Stimulated activated naive CD8-positive, alpha-beta T cell treated with anti-CD3 and anti-CD28 coated beads, Interleukin-15, Interleukin-2, amounts not matched to agents 100 U/mL and 50 U/mL, for 24 hours (primary cell): ENCODE data around the gene TSTD1.

ENCODE experiments used
- ATAC-seq: fragments of 150-1000 bp; cut with Tn5 transposase; one replicate; pipeline ENCODE4 v1.10.0; 2021
- DNase-seq: peaks from one replicate; pipeline ENCODE4 v3.0.0; 2021

Gene TSTD1

GRCh38 chr1:161038523-161039153 is at the start of gene TSTD1:
Gene TSTD1 (minus strand): TSS chr1:161038964. CDS start chr1:161038889, 75 bp downstream.
- DNase-seq: peak; percentile 88
- ATAC-seq: peak; percentile 89

- ATAC-seq: no peak
- DNase-seq: no peak
Observed at GRCh38 chr1:161086457-161086856, 47.7 kb upstream of the TSTD1 start.

- DNase-seq: no peak
- no peak for ATAC-seq
Observed at GRCh38 chr1:161085165-161085564, 46.4 kb upstream of the TSTD1 start.

GRCh38 chr1:161084597-161084988 is 45.8 kb upstream of the TSTD1 start:
- DNase-seq: no peak
- ATAC-seq: no peak

- DNase-seq: no peak
- ATAC-seq: no peak
Observed at GRCh38 chr1:161083748-161084596, 45.2 kb upstream of the TSTD1 start.

- no peak for DNase-seq
- ATAC-seq: peak; percentile 37
Observed at GRCh38 chr1:161082996-161083747, 44.4 kb upstream of the TSTD1 start.

- no peak for ATAC-seq
- no peak for DNase-seq
Observed at GRCh38 chr1:161082483-161082882, 43.7 kb upstream of the TSTD1 start.

GRCh38 chr1:161081519-161081918 is 42.8 kb upstream of the TSTD1 start:
- DNase-seq (no peak), ATAC-seq (no peak)

- DNase-seq (no peak), ATAC-seq (peak; percentile 12)
Observed at GRCh38 chr1:161080441-161081405, 42.0 kb upstream of the TSTD1 start.

- no peak for ATAC-seq
Observed at GRCh38 chr1:161079436-161080110, 40.8 kb upstream of the TSTD1 start.

GRCh38 chr1:161077426-161077825 is 38.7 kb upstream of the TSTD1 start:
- ATAC-seq: no peak
- no peak for DNase-seq

More at GRCh38 chr1:161079436-161080110, 40.8 kb upstream of the TSTD1 start:
- no peak for DNase-seq

- DNase-seq (no peak), ATAC-seq (no peak)
Observed at GRCh38 chr1:161076410-161076809, 37.6 kb upstream of the TSTD1 start.

- DNase-seq (no peak), ATAC-seq (no peak)
Observed at GRCh38 chr1:161074676-161075368, 36.1 kb upstream of the TSTD1 start.

- no peak for DNase-seq
- ATAC-seq: no peak
Observed at GRCh38 chr1:161073474-161074121, 34.8 kb upstream of the TSTD1 start.

GRCh38 chr1:161072751-161073449 is 34.1 kb upstream of the TSTD1 start:
- DNase-seq: no peak
- ATAC-seq: no peak

- no peak for ATAC-seq
- peak; percentile 66 for DNase-seq
Observed at GRCh38 chr1:161071886-161072371, 33.2 kb upstream of the TSTD1 start.

- DNase-seq (no peak), ATAC-seq (no peak)
Observed at GRCh38 chr1:161070761-161071160, 32.0 kb upstream of the TSTD1 start.

GRCh38 chr1:161069731-161070270 is 31.0 kb upstream of the TSTD1 start, which contains the start of gene ARHGAP30:
Gene ARHGAP30 (minus strand): TSS chr1:161069891. CDS start chr1:161069624, 267 bp downstream.
- DNase-seq (peak; percentile 88), ATAC-seq (peak; percentile 83)

GRCh38 chr1:161069241-161069640 is 30.5 kb upstream of the TSTD1 start:
- ATAC-seq: no peak
- peak; percentile 27 for DNase-seq
